ENCODE measurements around the gene POU2F1. TPM values are rescaled to one million over a fixed set of nuclear protein-coding genes. Genes with fewer than 3 reads are reported as not detected.

Gene POU2F1
- total RNA-seq, 2 donors from 2014 or later: 48.6 to 49.4 TPM

GRCh38 chr1:167248707-167249642, 28.3 kb downstream of the POU2F1 start:
- Histone ChIP-seq H3K36me3 (ENCODE audit: control insufficient read depth, insufficient read depth, low read length) (no peaks in the 10 kb centered on the region), H3K4me1 (ENCODE audit: control insufficient read depth, insufficient read depth, low read length) (no peaks in the 10 kb centered on the region), H3K9ac (ENCODE audit: extremely low read depth, low read length, poor library complexity, severe bottlenecking) (no peak overlapping the region), H3K27me3 (ENCODE audit: control insufficient read depth, insufficient read depth, low read length, poor library complexity, severe bottlenecking) (no peaks in the 10 kb centered on the region), H3K4me3 (ENCODE audit: low read length) (no peak overlapping the region), H3K27ac (ENCODE audit: low read depth, low read length) (no peak overlapping the region), H3K9me3 (ENCODE audit: control insufficient read depth, low read length) (peaks cover 3% of the 10 kb centered on the region)
- Mint-ChIP-seq H3K36me3 (ENCODE audit: low read depth) (peaks cover 9% of the 10 kb centered on the region), H3K27me3 (ENCODE audit: insufficient read depth) (no peaks in the 10 kb centered on the region), H3K9me3 (no peaks in the 10 kb centered on the region), H3K4me3 (no peak overlapping the region), H3K4me1 (peaks cover 17% of the 10 kb centered on the region), H3K27ac (no peak overlapping the region)
- DNase-seq: no peak
- 74 to 90% methylated on average over 3 to 4 of the region's 4 CpGs for WGBS, 2 experiments (ENCODE audit: insufficient coverage in 1 of 2, insufficient read length in 1 of 2)
- no peak for TF ChIP-seq CTCF (conservative IDR thresholded peaks at IDR 0.05)

DNA sequence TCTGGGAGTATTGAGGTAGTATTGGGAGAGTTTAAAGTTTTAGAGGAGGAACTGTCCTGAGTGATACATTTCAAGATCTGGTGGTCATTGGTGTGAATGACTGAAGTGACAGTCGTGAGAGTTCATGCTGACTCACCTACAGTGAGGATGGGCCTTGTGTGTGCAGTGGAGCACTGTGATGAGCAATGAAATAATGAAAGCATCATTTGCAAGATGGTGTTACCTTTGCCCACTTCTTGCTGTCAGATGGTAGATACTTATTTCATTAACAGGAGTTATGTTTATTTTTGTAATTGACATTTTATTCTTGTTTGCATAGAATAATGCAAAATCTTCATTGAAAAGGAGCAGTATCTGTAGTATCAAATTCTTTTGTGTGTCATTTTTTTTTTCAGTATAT, 29.0 kb downstream of the POU2F1 start:
- DNase-seq: no peak
- H3K9me3 ChIP-seq (ENCODE audit: control insufficient read depth, low read length): no peaks in the 10 kb centered on the region
- Mint-ChIP-seq H3K4me3 (no peak overlapping the region), H3K4me1 (peaks cover 19% of the 10 kb centered on the region), H3K27me3 (ENCODE audit: insufficient read depth) (no peaks in the 10 kb centered on the region), H3K36me3 (ENCODE audit: low read depth) (peaks cover 4% of the 10 kb centered on the region), H3K9me3 (no peaks in the 10 kb centered on the region), H3K27ac (no peak overlapping the region)
- H3K4me1 ChIP-seq (ENCODE audit: control insufficient read depth, insufficient read depth, low read length): no peaks in the 10 kb centered on the region
- no peak overlapping the region for H3K27ac ChIP-seq (ENCODE audit: low read depth, low read length)
- no peaks in the 10 kb centered on the region for H3K36me3 ChIP-seq (ENCODE audit: control insufficient read depth, insufficient read depth, low read length)
- no peaks in the 10 kb centered on the region for H3K27me3 ChIP-seq (ENCODE audit: control insufficient read depth, insufficient read depth, low read length, poor library complexity, severe bottlenecking)
- TF ChIP-seq CTCF (conservative IDR thresholded peaks at IDR 0.05): no peak
- no peak overlapping the region for H3K9ac ChIP-seq (ENCODE audit: extremely low read depth, low read length, poor library complexity, severe bottlenecking)
- no peak overlapping the region for H3K4me3 ChIP-seq (ENCODE audit: low read length)
- 79 to 86% methylated on average over 1 of the region's 1 CpG for WGBS, 2 experiments (ENCODE audit: insufficient coverage in 1 of 2, insufficient read length in 1 of 2)

DNA sequence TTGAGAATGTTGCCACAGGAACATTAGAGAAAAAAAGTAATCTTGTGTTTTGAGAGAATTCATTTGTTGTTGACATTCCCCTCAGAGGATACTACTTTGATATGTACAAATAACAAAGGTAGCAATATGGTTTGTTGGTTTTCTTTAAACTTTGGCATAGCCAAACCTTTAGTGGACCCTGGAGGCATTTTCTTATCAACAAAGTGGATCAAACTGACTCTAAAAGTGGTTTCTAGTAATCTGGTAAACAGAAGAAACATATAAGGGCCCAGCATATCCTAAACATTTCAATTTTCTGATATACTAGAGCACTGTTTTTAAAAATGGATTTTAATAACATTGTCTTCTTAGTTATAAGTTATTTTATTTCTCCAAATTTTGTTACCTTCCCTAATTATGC, 29.8 kb downstream of the POU2F1 start:
- no peak overlapping the region for H3K27ac ChIP-seq (ENCODE audit: low read depth, low read length)
- no peaks in the 10 kb centered on the region for H3K9me3 Mint-ChIP-seq

More for the DNA sequence above, 29.8 kb downstream of the POU2F1 start:
- Histone ChIP-seq H3K36me3 (ENCODE audit: control insufficient read depth, insufficient read depth, low read length) (no peaks in the 10 kb centered on the region), H3K27me3 (ENCODE audit: control insufficient read depth, insufficient read depth, low read length, poor library complexity, severe bottlenecking) (no peaks in the 10 kb centered on the region), H3K4me1 (ENCODE audit: control insufficient read depth, insufficient read depth, low read length) (no peaks in the 10 kb centered on the region), H3K4me3 (ENCODE audit: low read length) (no peak overlapping the region), H3K9me3 (ENCODE audit: control insufficient read depth, low read length) (no peaks in the 10 kb centered on the region), H3K9ac (ENCODE audit: extremely low read depth, low read length, poor library complexity, severe bottlenecking) (no peak overlapping the region)
- Mint-ChIP-seq H3K4me3 (no peak overlapping the region), H3K27me3 (ENCODE audit: insufficient read depth) (no peaks in the 10 kb centered on the region), H3K36me3 (ENCODE audit: low read depth) (peaks cover 3% of the 10 kb centered on the region), H3K4me1 (peaks cover 27% of the 10 kb centered on the region), H3K27ac (no peak overlapping the region)
- no peak for TF ChIP-seq CTCF (conservative IDR thresholded peaks at IDR 0.05)
- no peak for DNase-seq

All from endodermal cell (in vitro differentiated cells).